HG02870 (cell line): ENCODE measurements around the gene UQCRFS1.
"Not testable (repeated sequence)": the region's sequence is repeated elsewhere in the genome, so short reads cannot be mapped to it uniquely, and the experiment has no call there.

ENCODE experiments used
- ATAC-seq: cut with Tn5 transposase; IDR thresholded peaks from one replicate; pipeline ENCODE4 v1.9.1; 2021; ENCODE audit warnings: mild to moderate bottlenecking, moderate library complexity; ENCODE audit not compliant: unreplicated experiment

Gene UQCRFS1

GRCh38 chr19:29215322-29215845, 2.4 kb upstream of the UQCRFS1 start:
- no peak for ATAC-seq

- ATAC-seq = no peak
Observed at GRCh38 chr19:29214411-29214810, 1.5 kb upstream of the UQCRFS1 start.

GRCh38 chr19:29212356-29212647, 649 bp downstream of the UQCRFS1 start:
- no peak for ATAC-seq

- ATAC-seq = no peak
Observed at GRCh38 chr19:29211562-29212355, 1.2 kb downstream of the UQCRFS1 start.

- ATAC-seq = not testable (repeated sequence)
Observed at GRCh38 chr19:29211041-29211440, 1.9 kb downstream of the UQCRFS1 start.

- ATAC-seq = not testable (repeated sequence)
Observed at GRCh38 chr19:29210502-29210901, 2.4 kb downstream of the UQCRFS1 start.

GRCh38 chr19:29207403-29208187, 5.4 kb downstream of the UQCRFS1 start:
- ATAC-seq = not testable (repeated sequence)

GRCh38 chr19:29206453-29206852, 6.5 kb downstream of the UQCRFS1 start:
- no peak for ATAC-seq

GRCh38 chr19:29202281-29202680, 10.7 kb downstream of the UQCRFS1 start:
- no peak for ATAC-seq

GRCh38 chr19:29201855-29202254, 11.1 kb downstream of the UQCRFS1 start:
- no peak for ATAC-seq

- ATAC-seq = no peak
Observed at GRCh38 chr19:29194658-29195057, 18.3 kb downstream of the UQCRFS1 start.

- ATAC-seq = no peak
Observed at GRCh38 chr19:29193155-29193554, 19.8 kb downstream of the UQCRFS1 start.

- no peak for ATAC-seq
Observed at GRCh38 chr19:29191005-29191404, 21.9 kb downstream of the UQCRFS1 start.

GRCh38 chr19:29189033-29189360, 24.0 kb downstream of the UQCRFS1 start:
- no peak for ATAC-seq

GRCh38 chr19:29188289-29189032, 24.5 kb downstream of the UQCRFS1 start:
- ATAC-seq = no peak

- ATAC-seq = no peak
Observed at GRCh38 chr19:29187676-29188075, 25.3 kb downstream of the UQCRFS1 start.

- no peak for ATAC-seq
Observed at GRCh38 chr19:29185427-29185826, 27.5 kb downstream of the UQCRFS1 start.

- no peak for ATAC-seq
Observed at GRCh38 chr19:29176981-29177754, 35.8 kb downstream of the UQCRFS1 start.

GRCh38 chr19:29173896-29174295, 39.1 kb downstream of the UQCRFS1 start:
- no peak for ATAC-seq

GRCh38 chr19:29172302-29172701, 40.6 kb downstream of the UQCRFS1 start:
- ATAC-seq = no peak

- no peak for ATAC-seq
Observed at GRCh38 chr19:29171525-29171924, 41.4 kb downstream of the UQCRFS1 start.
